Stomach (tissue), 4 donors: Measurements from ENCODE around the gene LRRTM4.

ENCODE experiments used
- CTCF ChIP-seq, 7 experiments: fragments of 450-650 bp in 4 of 7; fragments of 200-600 bp in 3 of 7; sonication (generic) in 3 of 7; IDR thresholded peaks; one replicate each; pipeline ENCODE4 v1.5.1; 2016 to 2019; ENCODE audit warnings: antibody characterized with exemption in 7 of 7, control low read depth in 2 of 7, mild to moderate bottlenecking in 1 of 7
- EP300 ChIP-seq: sonication (generic); formaldehyde crosslinking; IDR thresholded peaks from one replicate; pipeline ENCODE4 v1.6.1; 2017; ENCODE audit warnings: antibody characterized with exemption
- POLR2A ChIP-seq, 4 donors: fragments of 450-650 bp; IDR thresholded peaks; one replicate each; pipeline ENCODE4 v1.6.1; 2016; ENCODE audit warnings: antibody characterized with exemption in 4 of 4, control low read depth in 2 of 4, mild to moderate bottlenecking in 1 of 4, moderate library complexity in 1 of 4
- POLR2AphosphoS5 ChIP-seq, 3 donors: sonication (generic); formaldehyde crosslinking; IDR thresholded peaks; one replicate each; pipeline ENCODE4 v1.6.1; 2016; ENCODE audit warnings: antibody characterized with exemption in 3 of 3

GRCh38 chr2:77193858-77194448, 328.2 kb downstream of the LRRTM4 start:
- no peak for TF ChIP-seq CTCF (IDR thresholded peaks at IDR 0.05)
- no peak for TF ChIP-seq POLR2A (IDR thresholded peaks at IDR 0.05)
- no peak for TF ChIP-seq POLR2AphosphoS5 (IDR thresholded peaks at IDR 0.05)
- TF ChIP-seq EP300: no peak
